ENCODE measurements around the gene TBL2.
A peak's percentile ranks its signal among the peaks of the same experiment; 100 is the strongest.
"Not testable (repeated sequence)": the region's sequence is repeated elsewhere in the genome, so short reads cannot be mapped to it uniquely, and the experiment has no call there.

TBL2 gene

GRCh38 chr7:73570521-73570920 lies 7.9 kb downstream of the TBL2 start:
- DNase-seq (ENCODE audit: low read depth in 3 of 3): no peak

GRCh38 chr7:73569042-73569608 lies 9.3 kb downstream of the TBL2 start:
- no peak for DNase-seq (ENCODE audit: low read depth in 3 of 3)

GRCh38 chr7:73567846-73568685 lies 10.3 kb downstream of the TBL2 start:
- DNase-seq (ENCODE audit: low read depth in 3 of 3): no peak

- DNase-seq (ENCODE audit: low read depth in 3 of 3): no peak
These were observed 11.2 kb downstream of the TBL2 start for GRCh38 chr7:73567140-73567539.

- not testable (repeated sequence) for DNase-seq (ENCODE audit: low read depth in 3 of 3)
These were observed 11.9 kb downstream of the TBL2 start for GRCh38 chr7:73566431-73566830.

- no peak for DNase-seq (ENCODE audit: low read depth in 3 of 3)
These were observed 12.6 kb downstream of the TBL2 start for GRCh38 chr7:73565675-73566340.

GRCh38 chr7:73560109-73560835 lies 18.1 kb downstream of the TBL2 start:
- no peak for DNase-seq (ENCODE audit: low read depth in 3 of 3)

GRCh38 chr7:73557397-73558257 lies 20.8 kb downstream of the TBL2 start, which contains the start of gene BCL7B:
Gene BCL7B (minus strand): TSS chr7:73557690. CDS start chr7:73557578, 112 bp downstream.
- peak; percentile 48 to 69 (median 65) for DNase-seq (ENCODE audit: low read depth in 3 of 3)

- peak; percentile 78 to 92 (median 82) for DNase-seq (ENCODE audit: low read depth in 3 of 3)
These were observed 21.3 kb downstream of the TBL2 start for GRCh38 chr7:73557108-73557396.

- no peak for DNase-seq (ENCODE audit: low read depth in 3 of 3)
These were observed 21.9 kb downstream of the TBL2 start for GRCh38 chr7:73556208-73557107.

GRCh38 chr7:73555411-73555982 lies 22.9 kb downstream of the TBL2 start:
- DNase-seq (ENCODE audit: low read depth in 3 of 3): no peak

- not testable (repeated sequence) for DNase-seq (ENCODE audit: low read depth in 3 of 3)
These were observed 28.3 kb downstream of the TBL2 start for GRCh38 chr7:73550093-73550492.

- no peak for DNase-seq (ENCODE audit: low read depth in 3 of 3)
These were observed 29.2 kb downstream of the TBL2 start for GRCh38 chr7:73549176-73549575.

GRCh38 chr7:73547841-73548240 lies 30.5 kb downstream of the TBL2 start:
- DNase-seq (ENCODE audit: low read depth in 3 of 3): no peak

- no peak for DNase-seq (ENCODE audit: low read depth in 3 of 3)
These were observed 33.7 kb downstream of the TBL2 start for GRCh38 chr7:73544678-73545077.

GRCh38 chr7:73541722-73542121 lies 36.7 kb downstream of the TBL2 start:
- no peak for DNase-seq (ENCODE audit: low read depth in 3 of 3)

GRCh38 chr7:73539709-73540108 lies 38.7 kb downstream of the TBL2 start:
- DNase-seq (ENCODE audit: low read depth in 3 of 3): no peak

GRCh38 chr7:73538510-73538909 lies 39.9 kb downstream of the TBL2 start:
- DNase-seq (ENCODE audit: low read depth in 3 of 3): not testable (repeated sequence)

GRCh38 chr7:73537051-73537450 lies 41.3 kb downstream of the TBL2 start:
- no peak for DNase-seq (ENCODE audit: low read depth in 3 of 3)

- no peak for DNase-seq (ENCODE audit: low read depth in 3 of 3)
These were observed 41.9 kb downstream of the TBL2 start for GRCh38 chr7:73536479-73536878.
